Measurements from ENCODE around the gene NT5C1B. TPM values are rescaled to one million over a fixed set of nuclear protein-coding genes. Genes with fewer than 3 reads are reported as not detected.

Gene NT5C1B
- total and polyA plus RNA-seq, 3 experiments from 2014 or later = 0.86 TPM; not detected in 2

- Histone ChIP-seq H3K9me3 (ENCODE audit: low read length) (no peaks in the 10 kb centered on the region), H3K4me1 (ENCODE audit: insufficient read depth, low read length) (no peaks in the 10 kb centered on the region), H3K27me3 (ENCODE audit: insufficient read depth, low read length, poor library complexity, severe bottlenecking) (no peaks in the 10 kb centered on the region), H3K36me3 (ENCODE audit: insufficient read depth, low read length) (no peaks in the 10 kb centered on the region), H3K4me3 (ENCODE audit: low read length) (no peak overlapping the region), H3K27ac (ENCODE audit: low read depth, low read length) (no peak overlapping the region)
- Mint-ChIP-seq H3K4me1 (peaks cover 0 to 2% (median 0%) of the 10 kb centered on the region in 3 donors), H3K27me3 (no peaks in the 10 kb centered on the region), H3K9me3 (peaks cover 0 to 14% (median 3%) of the 10 kb centered on the region in 5 donors), H3K27ac (no peak overlapping the region), H3K36me3 (peaks cover 15 to 39% (median 17%) of the 10 kb centered on the region in 3 donors), H3K4me3 (no peak overlapping the region)
- ChIA-PET CTCF (no interaction called here), POLR2A (no interaction called here)
- DNase-seq = no peak
Measured at GRCh38 chr2:18584608-18584954, 4.8 kb downstream of the NT5C1B start.

- POLR2A ChIA-PET = no interaction called here
- no peak overlapping the region for H3K27ac Mint-ChIP-seq
Measured at GRCh38 chr2:18583905-18584607, 5.3 kb downstream of the NT5C1B start.

GRCh38 chr2:18580606-18581005 lies 8.8 kb downstream of the NT5C1B start:
- no peak overlapping the region for H3K27ac Mint-ChIP-seq
- POLR2A ChIA-PET = no interaction called here
- peaks cover 10 to 34% (median 25%) of the 10 kb centered on the region in 5 donors for H3K9me3 Mint-ChIP-seq

More at GRCh38 chr2:18583905-18584607, 5.3 kb downstream of the NT5C1B start:
- H3K27ac ChIP-seq (ENCODE audit: low read depth, low read length) = no peak overlapping the region
- no peaks in the 10 kb centered on the region for H3K4me1 ChIP-seq (ENCODE audit: insufficient read depth, low read length)
- Mint-ChIP-seq H3K27me3 (no peaks in the 10 kb centered on the region), H3K36me3 (peaks cover 15 to 40% (median 17%) of the 10 kb centered on the region in 3 donors), H3K9me3 (peaks cover 0 to 18% (median 7%) of the 10 kb centered on the region in 5 donors), H3K4me1 (peaks cover 0 to 2% (median 0%) of the 10 kb centered on the region in 3 donors), H3K4me3 (no peak overlapping the region)
- CTCF ChIA-PET = no interaction called here
- no peaks in the 10 kb centered on the region for H3K9me3 ChIP-seq (ENCODE audit: low read length)
- no peak for DNase-seq
- no peaks in the 10 kb centered on the region for H3K27me3 ChIP-seq (ENCODE audit: insufficient read depth, low read length, poor library complexity, severe bottlenecking)
- no peak overlapping the region for H3K4me3 ChIP-seq (ENCODE audit: low read length)
- no peaks in the 10 kb centered on the region for H3K36me3 ChIP-seq (ENCODE audit: insufficient read depth, low read length)

GRCh38 chr2:18578033-18578432 lies 11.3 kb downstream of the NT5C1B start:
- H3K4me1 Mint-ChIP-seq = no peaks in the 10 kb centered on the region
- CTCF ChIA-PET = no interaction called here
- POLR2A ChIA-PET = no interaction called here

More at GRCh38 chr2:18580606-18581005, 8.8 kb downstream of the NT5C1B start:
- CTCF ChIA-PET = no interaction called here
- no peaks in the 10 kb centered on the region for H3K4me1 ChIP-seq (ENCODE audit: insufficient read depth, low read length)
- H3K4me1 Mint-ChIP-seq = no peaks in the 10 kb centered on the region
- H3K4me3 Mint-ChIP-seq = no peak overlapping the region
- DNase-seq = no peak
- no peaks in the 10 kb centered on the region for H3K27me3 ChIP-seq (ENCODE audit: insufficient read depth, low read length, poor library complexity, severe bottlenecking)
- no peaks in the 10 kb centered on the region for H3K9me3 ChIP-seq (ENCODE audit: low read length)
- no peak overlapping the region for H3K27ac ChIP-seq (ENCODE audit: low read depth, low read length)
- H3K36me3 ChIP-seq (ENCODE audit: insufficient read depth, low read length) = no peaks in the 10 kb centered on the region
- H3K27me3 Mint-ChIP-seq = no peaks in the 10 kb centered on the region
- H3K36me3 Mint-ChIP-seq = peaks cover 15 to 60% (median 22%) of the 10 kb centered on the region in 3 donors
- H3K4me3 ChIP-seq (ENCODE audit: low read length) = no peak overlapping the region

GRCh38 chr2:18566145-18566769 lies 23.1 kb downstream of the NT5C1B start:
- Histone ChIP-seq H3K4me3 (ENCODE audit: low read length) (no peak overlapping the region), H3K36me3 (ENCODE audit: insufficient read depth, low read length) (no peaks in the 10 kb centered on the region), H3K9me3 (ENCODE audit: low read length) (no peaks in the 10 kb centered on the region), H3K27me3 (ENCODE audit: insufficient read depth, low read length, poor library complexity, severe bottlenecking) (no peaks in the 10 kb centered on the region), H3K4me1 (ENCODE audit: insufficient read depth, low read length) (peaks cover 2% of the 10 kb centered on the region), H3K27ac (ENCODE audit: low read depth, low read length) (no peak overlapping the region)
- no peak overlapping the region for H3K4me3 Mint-ChIP-seq
- H3K27me3 Mint-ChIP-seq = no peaks in the 10 kb centered on the region
- POLR2A ChIA-PET = no interaction called here
- peaks cover 2 to 15% (median 13%) of the 10 kb centered on the region in 5 donors for H3K9me3 Mint-ChIP-seq
- H3K36me3 Mint-ChIP-seq = peaks cover 32 to 68% (median 63%) of the 10 kb centered on the region in 3 donors
- H3K4me1 Mint-ChIP-seq = peaks cover 5 to 10% (median 5%) of the 10 kb centered on the region in 3 donors
- CTCF ChIA-PET = no interaction called here
- H3K27ac Mint-ChIP-seq = no peak overlapping the region
- DNase-seq = no peak

More at GRCh38 chr2:18578033-18578432, 11.3 kb downstream of the NT5C1B start:
- Mint-ChIP-seq H3K27me3 (no peaks in the 10 kb centered on the region), H3K27ac (no peak overlapping the region), H3K9me3 (peaks cover 10 to 33% (median 22%) of the 10 kb centered on the region in 5 donors), H3K4me3 (no peak overlapping the region), H3K36me3 (peaks cover 12 to 61% (median 23%) of the 10 kb centered on the region in 3 donors)
- Histone ChIP-seq H3K4me3 (ENCODE audit: low read length) (no peak overlapping the region), H3K9me3 (ENCODE audit: low read length) (no peaks in the 10 kb centered on the region), H3K36me3 (ENCODE audit: insufficient read depth, low read length) (no peaks in the 10 kb centered on the region), H3K4me1 (ENCODE audit: insufficient read depth, low read length) (no peaks in the 10 kb centered on the region), H3K27ac (ENCODE audit: low read depth, low read length) (no peak overlapping the region), H3K27me3 (ENCODE audit: insufficient read depth, low read length, poor library complexity, severe bottlenecking) (no peaks in the 10 kb centered on the region)
- DNase-seq = no peak

- Mint-ChIP-seq H3K27ac (peak overlapping the region; percentile 91 to 99 (median 96)), H3K4me1 (peaks cover 37 to 55% (median 50%) of the 10 kb centered on the region in 3 donors), H3K27me3 (peaks cover 0 to 2% of the 10 kb centered on the region in 2 donors), H3K4me3 (peak overlapping the region; percentile 90 to 97 (median 91)), H3K9me3 (peaks cover 2 to 13% (median 11%) of the 10 kb centered on the region in 5 donors), H3K36me3 (peaks cover 16 to 46% (median 25%) of the 10 kb centered on the region in 3 donors)
- Histone ChIP-seq H3K4me3 (ENCODE audit: low read length) (peak overlapping the region; percentile 80), H3K36me3 (ENCODE audit: insufficient read depth, low read length) (no peaks in the 10 kb centered on the region), H3K27me3 (ENCODE audit: insufficient read depth, low read length, poor library complexity, severe bottlenecking) (no peaks in the 10 kb centered on the region), H3K4me1 (ENCODE audit: insufficient read depth, low read length) (peaks cover 31% of the 10 kb centered on the region), H3K9me3 (ENCODE audit: low read length) (no peaks in the 10 kb centered on the region), H3K27ac (ENCODE audit: low read depth, low read length) (peak overlapping the region; percentile 84)
- POLR2A ChIA-PET = interaction anchor here (0.6 to 2.2 kb wide), 6 partner anchors 14 to 1429 kb away, joined by 3 to 17 read pairs (median 8); partner anchors contain the start of genes OSR1, TTC32 and WDR35
- CTCF ChIA-PET = interaction anchor here (0.9 to 1.7 kb wide), 2 partner anchors 790 to 1302 kb away, joined by 3 to 5 read pairs; no protein-coding TSS in a partner anchor
- no peak for DNase-seq
Measured at GRCh38 chr2:18560797-18561085, 28.6 kb downstream of the NT5C1B start.

- Mint-ChIP-seq H3K27me3 (peaks cover 0 to 2% of the 10 kb centered on the region in 2 donors), H3K4me3 (peak within 1 kb of the TSS; percentile 91 to 98 (median 95)), H3K4me1 (peaks cover 37 to 58% (median 51%) of the 10 kb centered on the region in 3 donors), H3K9me3 (peaks cover 2 to 13% (median 11%) of the 10 kb centered on the region in 5 donors), H3K27ac (peak within 1 kb of the TSS; percentile 91 to 99 (median 98)), H3K36me3 (peaks cover 17 to 47% (median 19%) of the 10 kb centered on the region in 3 donors)
- no peaks in the 10 kb centered on the region for H3K27me3 ChIP-seq (ENCODE audit: insufficient read depth, low read length, poor library complexity, severe bottlenecking)
- peak within 1 kb of the TSS; percentile 84 for H3K27ac ChIP-seq (ENCODE audit: low read depth, low read length)
- H3K36me3 ChIP-seq (ENCODE audit: insufficient read depth, low read length) = no peaks in the 10 kb centered on the region
- H3K4me1 ChIP-seq (ENCODE audit: insufficient read depth, low read length) = peaks cover 31% of the 10 kb centered on the region
- no peaks in the 10 kb centered on the region for H3K9me3 ChIP-seq (ENCODE audit: low read length)
- ChIA-PET CTCF (interaction anchor here (0.6 to 1.7 kb wide), 3 partner anchors 14 to 1303 kb away, joined by 3 to 5 read pairs (median 3); no protein-coding TSS in a partner anchor), POLR2A (interaction anchor here (0.6 to 2.2 kb wide), 12 partner anchors 11 to 1429 kb away, joined by 3 to 17 read pairs (median 4); partner anchors contain the start of genes OSR1, TTC32 and WDR35)
- H3K4me3 ChIP-seq (ENCODE audit: low read length) = peak within 1 kb of the TSS; percentile 80
- peak; percentile 86 to 95 (median 91) for DNase-seq
Measured at GRCh38 chr2:18560031-18560796, 29.2 kb downstream of the NT5C1B start, which contains the start of gene RDH14. TSS of gene RDH14 (minus strand) at chr2:18560653. CDS start at chr2:18560572, 81 bp downstream.
